Endodermal cell (in vitro differentiated cells): ENCODE data around the gene KRTAP4-4. TPM values are rescaled to one million over a fixed set of nuclear protein-coding genes. Genes with fewer than 3 reads are reported as not detected.

Source experiments
- DNase-seq: peaks from one replicate; pipeline ENCODE4 v3.0.0-alpha.2; 2017
- H3K27ac ChIP-seq: 2 replicates; pipeline ENCODE4 v1.5.1; 2013; ENCODE audit warnings: mild to moderate bottlenecking, low read depth, low read length, moderate library complexity
- H3K27me3 ChIP-seq: 2 replicates; pipeline ENCODE4 v1.6.1; 2013; ENCODE audit warnings: mild to moderate bottlenecking, low read length, moderate library complexity; ENCODE audit not compliant: insufficient read depth, control insufficient read depth, poor library complexity, severe bottlenecking
- H3K36me3 ChIP-seq: 2 replicates; pipeline ENCODE4 v1.7.0; 2013; ENCODE audit warnings: mild to moderate bottlenecking, low read length, moderate library complexity; ENCODE audit not compliant: control insufficient read depth, insufficient read depth
- H3K4me1 ChIP-seq: one replicate; pipeline ENCODE4 v1.7.0; 2013; ENCODE audit warnings: low read length; ENCODE audit not compliant: control insufficient read depth, insufficient read depth
- H3K4me3 ChIP-seq: 2 replicates; pipeline ENCODE4 v1.5.1; 2013; ENCODE audit warnings: mild to moderate bottlenecking, low read length, moderate library complexity
- H3K9ac ChIP-seq: 2 replicates; pipeline ENCODE4 v1.6.1; 2013; ENCODE audit warnings: mild to moderate bottlenecking, low read length, moderate library complexity; ENCODE audit not compliant: poor library complexity, severe bottlenecking; ENCODE audit errors: extremely low read depth
- H3K9me3 ChIP-seq: 2 replicates; pipeline ENCODE4 v1.6.1; 2013; ENCODE audit warnings: mild to moderate bottlenecking, low read length, moderate library complexity; ENCODE audit not compliant: control insufficient read depth
- H3K27ac Mint-ChIP-seq: 2 replicates; pipeline ENCODE4 v1.8.0; 2020; ENCODE audit warnings: mixed read lengths
- H3K27me3 Mint-ChIP-seq: 2 replicates; pipeline ENCODE4 v1.8.0; 2021; ENCODE audit warnings: mild to moderate bottlenecking, mixed read lengths; ENCODE audit not compliant: insufficient read depth
- H3K36me3 Mint-ChIP-seq: 2 replicates; pipeline ENCODE4 v1.8.0; 2020; ENCODE audit warnings: low read depth, mixed read lengths
- H3K4me1 Mint-ChIP-seq: 2 replicates; pipeline ENCODE4 v1.8.0; 2020; ENCODE audit warnings: mixed read lengths
- H3K4me3 Mint-ChIP-seq: 2 replicates; pipeline ENCODE4 v1.8.0; 2020; ENCODE audit warnings: mild to moderate bottlenecking, moderate library complexity, mixed read lengths
- H3K9me3 Mint-ChIP-seq: 2 replicates; pipeline ENCODE4 v1.8.0; 2020; ENCODE audit warnings: mild to moderate bottlenecking, mixed read lengths
- WGBS, 2 experiments: methylation state at CpG; one replicate each; pipeline versions ENCODE4 v1.1.5 to v1.1.7; 2013; ENCODE audit warnings: missing lambda C conversion rate in 2 of 2, mixed read lengths in 1 of 2; ENCODE audit not compliant: insufficient coverage in 1 of 2, insufficient read length in 1 of 2; 5-methylcytosine and 5-hydroxymethylcytosine counted together
- total RNA-seq, 2 donors: library from RNA; stranded (reverse); fragmentation: NEBNext Ultra II Directional in 1 of 2; extraction: Animal tissue kit (Norgen Biotek cat#: 25700) in 1 of 2; gene quantifications; 2 replicates in 1 of 2; 3 replicates in 1 of 2; pipeline ENCODE4 v1.2.1, GENCODE V29; 2021
- TF ChIP-seq, protein P1 (sequence below): fragments of 200-600 bp; sonication (generic); conservative IDR thresholded peaks from 2 replicates; pipeline ENCODE4 v1.5.0; 2021; ENCODE audit warnings: antibody characterized with exemption, mild to moderate bottlenecking

KRTAP4-4 gene
- total RNA-seq, 2 donors from 2014 or later: not detected

GRCh38 chr17:41111151-41111885 lies 49.2 kb downstream of the KRTAP4-4 start:
- DNase-seq: no peak
- no peaks in the 10 kb centered on the region for H3K27me3 Mint-ChIP-seq

More at GRCh38 chr17:41111151-41111885, 49.2 kb downstream of the KRTAP4-4 start:
- Histone ChIP-seq H3K27me3 (no peaks in the 10 kb centered on the region), H3K9ac (no peak overlapping the region), H3K36me3 (no peaks in the 10 kb centered on the region), H3K27ac (no peak overlapping the region), H3K9me3 (peaks cover 32% of the 10 kb centered on the region), H3K4me1 (no peaks in the 10 kb centered on the region), H3K4me3 (no peak overlapping the region)
- Mint-ChIP-seq H3K36me3 (no peaks in the 10 kb centered on the region), H3K9me3 (peaks cover 34% of the 10 kb centered on the region), H3K4me3 (no peak overlapping the region), H3K27ac (no peak overlapping the region), H3K4me1 (peaks cover 9% of the 10 kb centered on the region)
- TF ChIP-seq, protein P1, sequence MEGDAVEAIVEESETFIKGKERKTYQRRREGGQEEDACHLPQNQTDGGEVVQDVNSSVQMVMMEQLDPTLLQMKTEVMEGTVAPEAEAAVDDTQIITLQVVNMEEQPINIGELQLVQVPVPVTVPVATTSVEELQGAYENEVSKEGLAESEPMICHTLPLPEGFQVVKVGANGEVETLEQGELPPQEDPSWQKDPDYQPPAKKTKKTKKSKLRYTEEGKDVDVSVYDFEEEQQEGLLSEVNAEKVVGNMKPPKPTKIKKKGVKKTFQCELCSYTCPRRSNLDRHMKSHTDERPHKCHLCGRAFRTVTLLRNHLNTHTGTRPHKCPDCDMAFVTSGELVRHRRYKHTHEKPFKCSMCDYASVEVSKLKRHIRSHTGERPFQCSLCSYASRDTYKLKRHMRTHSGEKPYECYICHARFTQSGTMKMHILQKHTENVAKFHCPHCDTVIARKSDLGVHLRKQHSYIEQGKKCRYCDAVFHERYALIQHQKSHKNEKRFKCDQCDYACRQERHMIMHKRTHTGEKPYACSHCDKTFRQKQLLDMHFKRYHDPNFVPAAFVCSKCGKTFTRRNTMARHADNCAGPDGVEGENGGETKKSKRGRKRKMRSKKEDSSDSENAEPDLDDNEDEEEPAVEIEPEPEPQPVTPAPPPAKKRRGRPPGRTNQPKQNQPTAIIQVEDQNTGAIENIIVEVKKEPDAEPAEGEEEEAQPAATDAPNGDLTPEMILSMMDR: no peak
- WGBS, 2 experiments: 56 to 100% methylated on average over 1 of the region's 2 CpGs

Other genes starting within 250 kb of the KRTAP4-4 start
- gene KRT23, start 223.1 kb downstream of the KRTAP4-4 start, total RNA-seq: not detected
- gene KRT39, start 193.8 kb downstream of the KRTAP4-4 start, total RNA-seq: not detected
- gene KRT40, start 176.4 kb downstream of the KRTAP4-4 start, total RNA-seq: not detected
- not detected for gene KRTAP3-3, start 166.6 kb downstream of the KRTAP4-4 start, total RNA-seq
- gene KRTAP3-2, start 160.8 kb downstream of the KRTAP4-4 start, total RNA-seq: not detected
- gene KRTAP3-1, start 151.6 kb downstream of the KRTAP4-4 start, total RNA-seq: not detected
- gene KRTAP1-5, start 133.5 kb downstream of the KRTAP4-4 start, total RNA-seq: not detected
- not detected for gene KRTAP1-4, start 130.6 kb downstream of the KRTAP4-4 start, total RNA-seq
- not detected for gene KRTAP1-3, start 125.9 kb downstream of the KRTAP4-4 start, total RNA-seq
- gene KRTAP1-1, start 119.3 kb downstream of the KRTAP4-4 start, total RNA-seq: not detected
- not detected for gene KRTAP2-1, start 113.4 kb downstream of the KRTAP4-4 start, total RNA-seq
- gene KRTAP2-2, start 105.5 kb downstream of the KRTAP4-4 start, total RNA-seq: not detected
- not detected for gene KRTAP2-3, start 100.6 kb downstream of the KRTAP4-4 start, total RNA-seq
- not detected for gene KRTAP2-4, start 94.9 kb downstream of the KRTAP4-4 start, total RNA-seq
- gene KRTAP4-7, start 76.6 kb downstream of the KRTAP4-4 start, total RNA-seq: not detected
- gene KRTAP4-8, start 62.6 kb downstream of the KRTAP4-4 start, total RNA-seq: not detected
- not detected for gene KRTAP4-16, start 58.5 kb downstream of the KRTAP4-4 start, total RNA-seq
- not detected for gene KRTAP4-9, start 55.4 kb downstream of the KRTAP4-4 start, total RNA-seq
- gene KRTAP4-11, start 42.4 kb downstream of the KRTAP4-4 start, total RNA-seq: not detected
- gene KRTAP4-12, start 36.6 kb downstream of the KRTAP4-4 start, total RNA-seq: not detected
- not detected for gene KRTAP4-6, start 20.2 kb downstream of the KRTAP4-4 start, total RNA-seq
- not detected for gene KRTAP4-5, start 10.9 kb downstream of the KRTAP4-4 start, total RNA-seq
- gene KRTAP4-3, start 7.5 kb upstream of the KRTAP4-4 start, total RNA-seq: not detected
- gene KRTAP4-2, start 17.5 kb upstream of the KRTAP4-4 start, total RNA-seq: not detected
- not detected for gene KRTAP4-1, start 24.2 kb upstream of the KRTAP4-4 start, total RNA-seq
- not detected for gene KRTAP9-1, start 29.1 kb upstream of the KRTAP4-4 start, total RNA-seq
- not detected for gene KRTAP9-2, start 65.9 kb upstream of the KRTAP4-4 start, total RNA-seq
- gene KRTAP9-3, start 71.7 kb upstream of the KRTAP4-4 start, total RNA-seq: not detected
- not detected for gene KRTAP9-8, start 77.3 kb upstream of the KRTAP4-4 start, total RNA-seq
- not detected for gene KRTAP9-4, start 88.9 kb upstream of the KRTAP4-4 start, total RNA-seq
- not detected for gene KRTAP9-9, start 94.6 kb upstream of the KRTAP4-4 start, total RNA-seq
- not detected for gene KRTAP9-6, start 104.6 kb upstream of the KRTAP4-4 start, total RNA-seq
- gene KRTAP9-7, start 115.0 kb upstream of the KRTAP4-4 start, total RNA-seq: not detected
- not detected for gene KRTAP29-1, start 142.1 kb upstream of the KRTAP4-4 start, total RNA-seq
- gene KRTAP16-1, start 148.6 kb upstream of the KRTAP4-4 start, total RNA-seq: not detected
- gene KRTAP17-1, start 155.0 kb upstream of the KRTAP4-4 start, total RNA-seq: under 1 TPM; 0.46 to 0.48 TPM
- gene KRT33A, start 190.1 kb upstream of the KRTAP4-4 start, total RNA-seq: not detected
- not detected for gene KRT33B, start 209.1 kb upstream of the KRTAP4-4 start, total RNA-seq
- gene KRT34, start 221.6 kb upstream of the KRTAP4-4 start, total RNA-seq: not detected
- gene KRT31, start 236.9 kb upstream of the KRTAP4-4 start, total RNA-seq: not detected